IMR-90 (cell line): Measurements from ENCODE around the gene TSHZ3. TPM values are rescaled to one million over a fixed set of nuclear protein-coding genes. Genes with fewer than 3 reads are reported as not detected.

Experiments used
- ATAC-seq: fragments of 200-7000 bp; cut with Tn5 transposase; 2 replicates; pipeline ENCODE4 v1.9.1; 2020; ENCODE audit warnings: low read depth, mild to moderate bottlenecking, moderate library complexity
- BruUV-seq: library from RNA; stranded (reverse); fragments of 400-500 nt; replicated peaks from 2 replicates; lab custom pipeline; 2021; lab: Mats Ljungman, UMichigan
- CTCF ChIA-PET: fragments of 300-600 bp; formaldehyde crosslinking; extraction: SDS; loops from one replicate; lab custom pipeline; 2021; ENCODE audit warnings: antibody characterized with exemption; lab: Yijun Ruan, JAX
- POLR2A ChIA-PET: fragments of 300-600 bp; sonication (Branson Sonifier 250); formaldehyde crosslinking; loops from one replicate; lab custom pipeline; 2022; ENCODE audit warnings: antibody characterized with exemption; ENCODE audit not compliant: unreplicated experiment; lab: Charles Lee
- DNase-seq: peaks from one replicate; pipeline ENCODE4 v3.0.0; 2013
- H2AFZ ChIP-seq: replicated peaks from 2 replicates; pipeline ENCODE3; 2013; ENCODE audit warnings: low read length, mild to moderate bottlenecking; ENCODE audit not compliant: poor library complexity
- H2AK5ac ChIP-seq: 2 replicates; pipeline ENCODE4 v1.6.1; 2013; ENCODE audit warnings: low read depth, low read length, inconsistent platforms
- H2AK9ac ChIP-seq: replicated peaks from 2 replicates; pipeline ENCODE3; 2013; ENCODE audit warnings: mild to moderate bottlenecking, low read depth, low read length, moderate library complexity; ENCODE audit not compliant: poor library complexity
- H2BK120ac ChIP-seq: 2 replicates; pipeline ENCODE4 v1.6.1; 2013; ENCODE audit warnings: low read depth, low read length, inconsistent platforms
- H2BK15ac ChIP-seq: 3 replicates; pipeline ENCODE4 v1.6.1; 2013; ENCODE audit warnings: low read depth, low read length, inconsistent platforms
- H2BK20ac ChIP-seq: 2 replicates; pipeline ENCODE4 v1.6.1; 2013; ENCODE audit warnings: low read depth, mild to moderate bottlenecking, inconsistent platforms, low read length, moderate library complexity
- H2BK5ac ChIP-seq: 2 replicates; pipeline ENCODE4 v1.6.1; 2013; ENCODE audit warnings: mild to moderate bottlenecking, low read depth, low read length, inconsistent platforms; ENCODE audit not compliant: poor library complexity, severe bottlenecking
- H3K14ac ChIP-seq: replicated peaks from 2 replicates; pipeline ENCODE4 v1.6.1; 2013; ENCODE audit warnings: low read depth, low read length, inconsistent platforms
- H3K18ac ChIP-seq: 2 replicates; pipeline ENCODE4 v1.6.1; 2013; ENCODE audit warnings: low read depth, low read length, control low read depth
- H3K23ac ChIP-seq: 2 replicates; pipeline ENCODE4 v1.6.1; 2013; ENCODE audit warnings: low read depth, low read length, inconsistent platforms
- H3K27ac ChIP-seq: 2 replicates; pipeline ENCODE4 v1.5.1; 2013; ENCODE audit warnings: mild to moderate bottlenecking, control low read depth, low read length; ENCODE audit not compliant: insufficient read depth
- H3K27me3 ChIP-seq: 2 replicates; pipeline ENCODE4 v1.6.1; 2013; ENCODE audit warnings: low read length; ENCODE audit not compliant: control insufficient read depth, insufficient read depth
- H3K36me3 ChIP-seq: 2 replicates; pipeline ENCODE4 v1.6.1; 2013; ENCODE audit warnings: low read length, mixed read lengths; ENCODE audit not compliant: control insufficient read depth, insufficient read depth
- H3K4ac ChIP-seq: 2 replicates; pipeline ENCODE4 v1.6.1; 2013; ENCODE audit warnings: low read depth, low read length, inconsistent platforms
- H3K4me1 ChIP-seq: 2 replicates; pipeline ENCODE4 v1.6.1; 2013; ENCODE audit warnings: low read length, mixed read lengths; ENCODE audit not compliant: control insufficient read depth, insufficient read depth
- H3K4me2 ChIP-seq: 2 replicates; pipeline ENCODE4 v1.6.1; 2013; ENCODE audit warnings: low read depth, mild to moderate bottlenecking, control low read depth, low read length, moderate library complexity
- H3K4me3 ChIP-seq: 2 replicates; pipeline ENCODE4 v1.5.1; 2013; ENCODE audit warnings: low read depth, mild to moderate bottlenecking, control low read depth, low read length, moderate library complexity; ENCODE audit not compliant: insufficient read depth
- H3K56ac ChIP-seq: 2 replicates; pipeline ENCODE4 v1.6.1; 2013; ENCODE audit warnings: low read length, inconsistent platforms; ENCODE audit not compliant: insufficient read depth; ENCODE audit errors: extremely low read depth
- H3K79me1 ChIP-seq, 2 experiments: 2 replicates each; pipeline ENCODE4 v1.6.1; 2013; ENCODE audit warnings: low read length in 2 of 2, inconsistent platforms in 1 of 2, low read depth in 1 of 2
- H3K9ac ChIP-seq: 2 replicates; pipeline ENCODE4 v1.6.1; 2013; ENCODE audit warnings: low read depth, low read length, control low read depth
- H3K9me1 ChIP-seq: 2 replicates; pipeline ENCODE4 v1.6.1; 2013; ENCODE audit warnings: low read length, inconsistent platforms; ENCODE audit not compliant: insufficient read depth
- H3K9me3 ChIP-seq: 2 replicates; pipeline ENCODE4 v1.6.1; 2013; ENCODE audit warnings: low read length; ENCODE audit not compliant: control insufficient read depth, insufficient read depth
- H4K20me1 ChIP-seq: 2 replicates; pipeline ENCODE4 v1.6.1; 2013; ENCODE audit warnings: low read length, inconsistent platforms; ENCODE audit not compliant: insufficient read depth
- H4K5ac ChIP-seq: 2 replicates; pipeline ENCODE4 v1.6.1; 2013; ENCODE audit warnings: mild to moderate bottlenecking, low read depth, low read length, control low read depth
- H4K8ac ChIP-seq, 2 experiments: 2 replicates each; pipeline ENCODE4 v1.6.1; 2013; ENCODE audit warnings: low read depth in 2 of 2, low read length in 2 of 2, control low read depth in 1 of 2, inconsistent platforms in 1 of 2
- H4K91ac ChIP-seq: 2 replicates; pipeline ENCODE4 v1.6.1; 2013; ENCODE audit warnings: low read depth, low read length, inconsistent platforms; ENCODE audit not compliant: insufficient read depth
- BHLHE40 ChIP-seq: fragments of 150-350 bp; IDR thresholded peaks from 2 replicates; pipeline ENCODE4 v1.6.1; 2016; ENCODE audit warnings: mild to moderate bottlenecking, low read depth, low read length
- CEBPB ChIP-seq: IDR thresholded peaks from 2 replicates; pipeline ENCODE4 v1.6.1; 2012; ENCODE audit warnings: low read depth, low read length, improper control_type of control experiment
- CHD1 ChIP-seq: IDR thresholded peaks from 2 replicates; pipeline ENCODE4 v1.6.1; 2012; ENCODE audit warnings: low read depth, low read length, improper control_type of control experiment
- CTCF ChIP-seq: conservative IDR thresholded peaks from 2 replicates; pipeline ENCODE4 v1.5.1; 2012; ENCODE audit warnings: mild to moderate bottlenecking, low read depth, low read length, improper control_type of control experiment
- ELK1 ChIP-seq: fragments of 150-350 bp; IDR thresholded peaks from 2 replicates; pipeline ENCODE4 v1.6.1; 2016; ENCODE audit warnings: low read depth, mild to moderate bottlenecking, low read length, moderate library complexity, borderline replicate concordance
- FOS ChIP-seq: fragments of 150-350 bp; IDR thresholded peaks from 2 replicates; pipeline ENCODE4 v1.6.1; 2016; ENCODE audit warnings: low read depth, low read length
- MAFK ChIP-seq: IDR thresholded peaks from 2 replicates; pipeline ENCODE4 v1.6.1; 2012; ENCODE audit warnings: low read depth, low read length, improper control_type of control experiment
- MAZ ChIP-seq: IDR thresholded peaks from 2 replicates; pipeline ENCODE4 v1.6.1; 2012; ENCODE audit warnings: low read depth, mild to moderate bottlenecking, low read length, improper control_type of control experiment, moderate library complexity, borderline replicate concordance
- MXI1 ChIP-seq: IDR thresholded peaks from 2 replicates; pipeline ENCODE4 v1.6.1; 2012; ENCODE audit warnings: low read depth, mild to moderate bottlenecking, low read length, moderate library complexity, borderline replicate concordance
- NFE2L2 ChIP-seq: fragments of 150-350 bp; IDR thresholded peaks from 2 replicates; pipeline ENCODE4 v1.6.1; 2016; ENCODE audit warnings: low read depth, mild to moderate bottlenecking, low read length
- POLR2A ChIP-seq: IDR thresholded peaks from 2 replicates; pipeline ENCODE4 v1.6.1; 2012; ENCODE audit warnings: mild to moderate bottlenecking, low read depth, low read length
- RAD21 ChIP-seq: IDR thresholded peaks from 2 replicates; pipeline ENCODE4 v1.6.1; 2012; ENCODE audit warnings: low read length, improper control_type of control experiment
- RCOR1 ChIP-seq: IDR thresholded peaks from 2 replicates; pipeline ENCODE4 v1.6.1; 2012; ENCODE audit warnings: mild to moderate bottlenecking, low read length, improper control_type of control experiment; ENCODE audit not compliant: insufficient replicate concordance
- RFX5 ChIP-seq: IDR thresholded peaks from 2 replicates; pipeline ENCODE4 v1.8.0; 2012; ENCODE audit warnings: low read depth, mild to moderate bottlenecking, low read length, moderate library complexity
- SMC3 ChIP-seq: fragments of 150-350 bp; IDR thresholded peaks from 2 replicates; pipeline ENCODE4 v1.6.1; 2016; ENCODE audit warnings: low read depth, mild to moderate bottlenecking, antibody characterized with exemption, low read length, moderate library complexity
- USF2 ChIP-seq: fragments of 150-350 bp; IDR thresholded peaks from 2 replicates; pipeline ENCODE4 v1.6.1; 2017; ENCODE audit warnings: mild to moderate bottlenecking, antibody characterized with exemption, low read length, low read depth
- WGBS, 2 experiments: methylation state at CpG; one replicate each; pipeline versions ENCODE4 v1.1.5 to v1.1.7; 2013; ENCODE audit warnings: missing lambda C conversion rate in 2 of 2; ENCODE audit not compliant: insufficient read length in 1 of 2; ENCODE audit errors: extremely low coverage in 2 of 2; 5-methylcytosine and 5-hydroxymethylcytosine counted together
- dilution Hi-C: fragments of 300-500 bp; cut with HindIII; formaldehyde crosslinking; loops from one replicate; pipeline ENCODE4 v1.14.3; 2018; ENCODE audit warnings: low sequenced_read_pairs; ENCODE audit not compliant: unreplicated experiment
- in situ Hi-C: fragments of 300-500 bp; cut with MboI; formaldehyde crosslinking; loops from 3 replicates; pipeline ENCODE4 v1.14.3; 2019; ENCODE audit warnings: low sequenced_read_pairs, inconsistent platforms, mixed read lengths
- intact Hi-C: fragments of 100-400 bp; cut with micrococcal nuclease; formaldehyde crosslinking; loops from 2 replicates; pipeline ENCODE4 v1.10.0; 2022
- polyA plus RNA-seq, 3 experiments: library from polyadenylated mRNA; depleted of rRNA; stranded (reverse); fragments of >200 nt; gene quantifications; 2 replicates each; pipeline ENCODE4 v1.2.3, GENCODE V29; 2012; ENCODE audit warnings: low replicate concordance in 1 of 3
- total RNA-seq: library from RNA; depleted of rRNA; stranded (reverse); fragments of >200 nt; gene quantifications from 2 replicates; pipeline ENCODE4 v1.2.3, GENCODE V29; 2012

The TSHZ3 gene
- total and polyA plus RNA-seq, 2 of the 4 experiments (the other 2 are of a cell fraction): 8.1 to 13.0 TPM

- H3K36me3 ChIP-seq: peaks cover 16% of the 10 kb centered on the region
- no peak overlapping the region for H4K8ac ChIP-seq
- H2BK120ac ChIP-seq: no peak overlapping the region
- H3K4ac ChIP-seq: no peak overlapping the region
- peaks cover 45% of the 10 kb centered on the region for H3K9me1 ChIP-seq
- no peak overlapping the region for H2AFZ ChIP-seq
- no peak overlapping the region for H3K27ac ChIP-seq
- no peak overlapping the region for H3K14ac ChIP-seq
- H4K91ac ChIP-seq: no peak overlapping the region
- POLR2A ChIA-PET: no interaction called here
- ATAC-seq (no peak), DNase-seq (no peak)
- H3K79me1 ChIP-seq: peaks cover 56 to 92% of the 10 kb centered on the region in 2 experiments
- H4K20me1 ChIP-seq: peaks cover 79% of the 10 kb centered on the region
- no peak overlapping the region for H2AK5ac ChIP-seq
- H4K5ac ChIP-seq: no peak overlapping the region
- no peak overlapping the region for H3K23ac ChIP-seq
- H3K9ac ChIP-seq: no peak overlapping the region
- no peaks in the 10 kb centered on the region for H3K9me3 ChIP-seq
- in situ Hi-C loops: no loop called here
- no peak overlapping the region for H2BK15ac ChIP-seq
- peaks cover 6% of the 10 kb centered on the region for H3K4me1 ChIP-seq
- H3K18ac ChIP-seq: no peak overlapping the region
- no peak overlapping the region for H2BK20ac ChIP-seq
- CTCF ChIA-PET: no interaction called here
- intact Hi-C loops: no loop called here
- BruUV-seq: no TSS peak
- dilution Hi-C loops: no loop called here
- H3K56ac ChIP-seq: no peak overlapping the region
- WGBS, 2 experiments: 100% methylated on average over 2 of the region's 2 CpGs; no CpG with 5 or more reads in 1 of the 2 experiments
- no peak overlapping the region for H3K4me2 ChIP-seq
- H2BK5ac ChIP-seq: peak overlapping the region; percentile 59
- H3K4me3 ChIP-seq: no peak overlapping the region
- no peak overlapping the region for H2AK9ac ChIP-seq
- no peaks in the 10 kb centered on the region for H3K27me3 ChIP-seq
- TF ChIP-seq CHD1: no peak
- no peak for TF ChIP-seq CTCF
- TF ChIP-seq FOS: no peak
- no peak for TF ChIP-seq SMC3
- no peak for TF ChIP-seq MAZ
- no peak for TF ChIP-seq CEBPB
- no peak for TF ChIP-seq NFE2L2
- TF ChIP-seq RCOR1: no peak
- TF ChIP-seq RFX5: no peak
- TF ChIP-seq BHLHE40: no peak
- TF ChIP-seq MXI1: no peak
- TF ChIP-seq MAFK: no peak
- TF ChIP-seq ELK1: no peak
- no peak for TF ChIP-seq POLR2A
- no peak for TF ChIP-seq RAD21
- TF ChIP-seq USF2: no peak
Observed at GRCh38 chr19:31292639-31293185, 56.5 kb downstream of the TSHZ3 start.
